AG04450 (cell line): ENCODE measurements around the gene CYFIP2. TPM values are rescaled to one million over a fixed set of nuclear protein-coding genes. Genes with fewer than 3 reads are reported as not detected.

Experiments
- CTCF ChIA-PET: fragments of 300-600, 350-600 bp; formaldehyde crosslinking; extraction: SDS; loops from one replicate; lab custom pipeline; 2022; ENCODE audit warnings: antibody characterized with exemption, inconsistent platforms; lab: Charles Lee
- POLR2A ChIA-PET: fragments of 350-600 bp; formaldehyde crosslinking; extraction: SDS; loops from one replicate; lab custom pipeline; 2021; ENCODE audit warnings: antibody characterized with exemption, inconsistent platforms; lab: Yijun Ruan, JAX
- DNase-seq: peaks from one replicate; pipeline ENCODE4 v3.0.0-alpha.2; 2011; ENCODE audit warnings: low read depth, low spot score
- H3K27ac ChIP-seq: one replicate; pipeline ENCODE4 v1.5.1; 2012; ENCODE audit warnings: low read depth, low read length, control low read depth
- H3K27me3 ChIP-seq: one replicate; pipeline ENCODE4 v1.6.0; 2012; ENCODE audit warnings: low read length; ENCODE audit not compliant: control insufficient read depth, insufficient read depth
- H3K4me3 ChIP-seq: 2 replicates; pipeline ENCODE4 v1.5.1; 2011; ENCODE audit warnings: mild to moderate bottlenecking, low read depth, low read length, control low read depth
- H3K9me3 ChIP-seq: 2 replicates; pipeline ENCODE4 v1.5.1; 2012; ENCODE audit warnings: low read length; ENCODE audit not compliant: control insufficient read depth, insufficient read depth
- polyA plus RNA-seq: library from polyadenylated mRNA; depleted of rRNA; stranded (reverse); fragments of >200 nt; gene quantifications from 2 replicates; pipeline ENCODE4 v1.2.3, GENCODE V29; 2011
- TF ChIP-seq, protein P1 (sequence below): IDR thresholded peaks from 2 replicates; pipeline ENCODE4 v1.5.1; 2011; ENCODE audit warnings: low read depth, low read length, control low read depth, inconsistent platforms

CYFIP2 gene
- polyA plus RNA-seq, 1 experiment, result 3.2 TPM

DNA sequence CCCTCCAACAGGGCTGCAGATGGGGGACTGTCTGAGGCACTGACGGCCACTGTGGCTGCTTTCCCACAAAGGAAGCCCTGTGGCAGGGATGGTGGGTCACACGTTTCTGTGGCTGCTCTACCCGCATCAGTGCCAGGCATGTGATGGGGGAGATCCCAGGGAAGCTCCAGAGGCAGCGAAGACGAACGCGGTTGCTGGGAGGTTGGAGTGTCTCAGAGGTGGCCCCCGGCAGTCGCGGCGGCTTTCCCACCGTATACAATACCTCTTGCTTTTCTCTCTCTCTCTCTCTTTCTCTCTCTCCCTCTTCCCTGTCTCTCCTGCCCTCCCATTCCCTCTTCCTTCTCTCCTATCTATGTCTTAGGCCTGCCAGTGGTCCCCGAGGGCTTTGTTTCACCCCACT is 56.7 kb downstream of the CYFIP2 start:
- Histone ChIP-seq H3K9me3 (no peaks in the 10 kb centered on the region; the same call in 1 of the 2 replicates), H3K4me3 (no peak overlapping the region), H3K27ac (no peak overlapping the region), H3K27me3 (peaks cover 3% of the 10 kb centered on the region)
- DNase-seq, result no peak
- CTCF ChIA-PET, result interaction anchor here (0.6 kb wide), 1 partner anchor 265 kb away, joined by 3 read pairs; no protein-coding TSS in a partner anchor
- TF ChIP-seq, protein P1, sequence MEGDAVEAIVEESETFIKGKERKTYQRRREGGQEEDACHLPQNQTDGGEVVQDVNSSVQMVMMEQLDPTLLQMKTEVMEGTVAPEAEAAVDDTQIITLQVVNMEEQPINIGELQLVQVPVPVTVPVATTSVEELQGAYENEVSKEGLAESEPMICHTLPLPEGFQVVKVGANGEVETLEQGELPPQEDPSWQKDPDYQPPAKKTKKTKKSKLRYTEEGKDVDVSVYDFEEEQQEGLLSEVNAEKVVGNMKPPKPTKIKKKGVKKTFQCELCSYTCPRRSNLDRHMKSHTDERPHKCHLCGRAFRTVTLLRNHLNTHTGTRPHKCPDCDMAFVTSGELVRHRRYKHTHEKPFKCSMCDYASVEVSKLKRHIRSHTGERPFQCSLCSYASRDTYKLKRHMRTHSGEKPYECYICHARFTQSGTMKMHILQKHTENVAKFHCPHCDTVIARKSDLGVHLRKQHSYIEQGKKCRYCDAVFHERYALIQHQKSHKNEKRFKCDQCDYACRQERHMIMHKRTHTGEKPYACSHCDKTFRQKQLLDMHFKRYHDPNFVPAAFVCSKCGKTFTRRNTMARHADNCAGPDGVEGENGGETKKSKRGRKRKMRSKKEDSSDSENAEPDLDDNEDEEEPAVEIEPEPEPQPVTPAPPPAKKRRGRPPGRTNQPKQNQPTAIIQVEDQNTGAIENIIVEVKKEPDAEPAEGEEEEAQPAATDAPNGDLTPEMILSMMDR, result no peak
- POLR2A ChIA-PET, result no interaction called here

DNA sequence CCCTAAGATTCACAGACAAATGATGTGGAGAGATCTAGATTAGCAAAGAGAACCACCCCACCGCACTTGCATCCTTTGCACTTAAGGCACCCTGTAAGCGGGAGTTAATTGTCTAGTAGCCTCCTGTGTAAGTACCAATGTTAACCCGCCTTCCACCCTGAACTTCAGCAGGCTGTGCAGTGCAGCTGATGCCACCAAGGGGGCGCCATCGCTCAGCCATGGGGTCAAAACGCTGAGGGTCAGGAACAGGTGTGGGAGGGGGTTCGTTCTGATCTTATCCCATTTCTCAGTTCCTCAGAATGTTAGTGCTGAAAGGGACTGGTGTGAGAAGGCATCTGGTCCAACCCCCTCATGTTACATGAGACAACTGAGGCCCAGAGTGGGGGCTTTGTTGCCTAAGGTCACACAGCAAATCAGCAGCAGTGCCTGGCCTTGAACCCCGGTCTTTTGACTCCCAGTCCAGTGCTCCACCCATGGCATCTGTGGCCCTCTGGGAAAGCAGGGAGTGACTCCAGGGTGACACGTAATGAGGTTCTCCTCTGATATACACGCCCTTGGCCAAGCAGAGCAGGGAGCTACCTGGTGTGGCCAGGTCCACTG is 57.3 kb downstream of the CYFIP2 start:
- Histone ChIP-seq H3K27me3 (peaks cover 3% of the 10 kb centered on the region), H3K27ac (no peak overlapping the region), H3K9me3 (no peaks in the 10 kb centered on the region; the same call in 1 of the 2 replicates), H3K4me3 (no peak overlapping the region)
- ChIA-PET POLR2A (no interaction called here), CTCF (interaction anchor here (0.6 to 6.2 kb wide), 4 partner anchors 12 to 420 kb away, joined by 3 to 88 read pairs (median 4); partner anchors contain the start of gene LSM11)
- TF ChIP-seq, protein P1, result 0 out of 2 replicates have a peak, but pooled peaks have one; percentile 19
- DNase-seq, result no peak

DNA sequence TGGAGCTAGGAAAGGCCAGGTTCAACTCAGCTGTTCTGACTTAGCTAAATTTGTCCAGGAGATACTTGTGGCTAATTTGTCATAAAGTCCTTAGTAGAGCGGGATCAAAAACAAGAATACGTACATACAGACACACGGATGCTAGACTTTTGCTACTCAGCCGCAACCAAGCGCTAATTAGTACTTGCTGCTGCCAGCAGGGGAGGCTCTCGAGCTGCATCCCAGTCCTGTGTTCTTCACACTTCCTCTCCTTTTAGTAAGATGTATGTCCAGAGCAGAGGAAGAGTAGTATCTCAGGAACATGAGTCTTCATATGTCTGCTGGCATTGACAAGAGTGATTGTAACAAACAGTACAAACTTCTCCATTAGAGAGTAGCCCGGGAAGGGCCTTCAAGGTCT is 58.3 kb downstream of the CYFIP2 start:
- H3K27me3 ChIP-seq, result no peaks in the 10 kb centered on the region
- H3K9me3 ChIP-seq, result no peaks in the 10 kb centered on the region; the same call in 1 of the 2 replicates
- no peak overlapping the region for H3K4me3 ChIP-seq
- CTCF ChIA-PET, result interaction anchor here (0.9 to 6.2 kb wide), 5 partner anchors 11 to 419 kb away, joined by 4 to 88 read pairs (median 6); partner anchors contain the start of gene LSM11
- TF ChIP-seq, protein P1, result peak; percentile 25; the same call in 1 of the 2 replicates
- POLR2A ChIA-PET, result no interaction called here
- no peak overlapping the region for H3K27ac ChIP-seq
- no peak for DNase-seq

DNA sequence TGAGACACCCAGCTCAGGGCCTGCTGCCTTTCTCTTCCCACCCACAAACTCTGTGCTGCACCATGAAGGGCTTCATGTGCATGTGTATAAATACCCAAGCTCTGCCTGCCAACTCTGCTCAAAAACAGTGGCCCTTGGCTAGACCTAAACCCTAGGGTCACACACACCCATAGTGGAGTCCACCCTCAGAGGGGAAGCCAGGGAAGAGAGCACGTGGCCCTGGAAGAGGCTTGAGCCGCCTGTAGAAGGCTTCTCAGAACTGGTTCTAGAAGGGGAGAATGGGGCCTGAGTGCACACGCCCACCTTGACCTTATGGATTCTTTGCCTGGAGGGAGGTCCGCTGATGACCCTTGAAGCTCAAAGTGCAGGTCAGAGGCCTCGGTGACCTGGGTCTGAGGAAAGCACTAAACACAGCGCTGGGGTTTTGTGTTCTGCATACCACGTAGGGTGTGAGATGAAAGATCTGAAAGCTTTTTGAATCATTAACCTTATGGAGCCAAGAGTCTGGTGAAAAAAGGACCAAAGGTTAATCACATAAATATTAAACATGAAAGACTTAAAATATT is 60.6 kb downstream of the CYFIP2 start:
- POLR2A ChIA-PET, result no interaction called here
- Histone ChIP-seq H3K4me3 (no peak overlapping the region), H3K9me3 (no peaks in the 10 kb centered on the region), H3K27me3 (no peaks in the 10 kb centered on the region), H3K27ac (no peak overlapping the region)
- TF ChIP-seq, protein P1, result no peak
- CTCF ChIA-PET, result interaction anchor here (0.9 to 6.2 kb wide), 9 partner anchors 9 to 417 kb away, joined by 4 to 88 read pairs (median 6); partner anchors contain the start of gene LSM11
- DNase-seq, result no peak

DNA sequence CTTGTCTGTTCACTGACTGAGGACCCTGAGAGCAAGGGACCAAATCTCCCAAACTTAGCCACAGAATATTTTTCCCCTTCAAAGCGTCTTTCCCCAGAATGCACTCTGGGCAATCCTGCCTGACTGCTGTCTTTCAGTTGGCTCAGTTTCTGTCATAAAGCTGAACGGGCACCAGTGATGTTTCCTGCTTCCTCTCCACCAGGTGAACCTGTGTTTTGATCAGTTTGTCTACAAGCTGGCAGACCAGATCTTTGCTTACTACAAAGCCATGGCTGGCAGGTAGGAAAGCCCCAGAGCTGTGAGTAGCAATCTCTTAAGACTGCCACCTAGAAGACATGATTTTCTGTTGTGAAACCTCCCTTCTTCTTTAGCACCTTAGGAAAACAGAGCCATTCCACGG is 61.8 kb downstream of the CYFIP2 start:
- Histone ChIP-seq H3K27ac (no peak overlapping the region), H3K9me3 (no peaks in the 10 kb centered on the region), H3K4me3 (no peak overlapping the region), H3K27me3 (no peaks in the 10 kb centered on the region)
- ChIA-PET CTCF (interaction anchor here (0.5 to 6.2 kb wide), 38 partner anchors 9 to 1369 kb away, joined by 3 to 88 read pairs (median 6); partner anchors contain the start of gene LSM11), POLR2A (no interaction called here)
- TF ChIP-seq, protein P1, result no peak
- DNase-seq, result no peak
